GM13976 (cell line): ENCODE measurements around the gene PDE4D.

ENCODE experiments used
- DNase-seq: peaks from one replicate; pipeline ENCODE4 v3.0.0; 2012; ENCODE audit warnings: low spot score
- CTCF ChIP-seq: IDR thresholded peaks from 2 replicates; pipeline ENCODE4 v1.5.1; 2012; ENCODE audit warnings: borderline replicate concordance, mild to moderate bottlenecking; ENCODE audit not compliant: insufficient read depth; ENCODE audit errors: extremely low read depth, missing control alignments, control extremely low read depth
- in situ Hi-C: fragments of 300-500 bp; cut with MboI; formaldehyde crosslinking; loops from one replicate; pipeline ENCODE4 v1.12.0; 2022; ENCODE audit warnings: low sequenced_read_pairs, mixed read lengths, inconsistent platforms; ENCODE audit not compliant: unreplicated experiment

Gene PDE4D

DNA sequence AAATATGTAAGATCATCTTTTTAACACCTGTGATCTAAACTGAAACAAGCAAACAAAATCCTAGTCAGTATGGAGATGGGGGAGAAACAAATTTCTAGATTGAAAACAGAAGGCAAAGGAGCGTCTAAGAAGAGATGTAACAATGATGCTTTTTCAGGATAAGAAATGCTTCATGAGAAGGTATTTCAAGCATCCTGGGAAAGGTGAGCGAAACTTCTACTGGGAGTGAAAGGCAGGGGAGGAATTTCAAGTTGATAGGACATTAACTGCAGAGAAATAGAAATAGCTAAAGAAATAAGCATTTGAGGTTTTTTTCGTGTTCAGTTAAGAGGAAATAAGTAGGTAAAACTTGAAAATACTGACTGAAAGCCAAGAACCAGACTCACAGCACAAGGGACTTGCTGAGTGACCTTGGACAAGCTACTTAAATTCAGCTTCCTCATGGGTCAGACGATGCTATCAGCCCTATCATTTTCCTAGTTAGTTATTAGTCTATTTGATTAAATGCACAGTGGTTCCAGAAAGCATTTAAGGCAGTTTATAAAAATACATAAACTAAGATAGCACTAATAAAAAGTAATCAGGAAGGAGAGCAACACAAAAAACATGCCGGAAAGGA, 406.3 kb downstream of the PDE4D start:
- TF ChIP-seq CTCF, result no peak
- in situ Hi-C loops, result no loop called here
- DNase-seq, result no peak

DNA sequence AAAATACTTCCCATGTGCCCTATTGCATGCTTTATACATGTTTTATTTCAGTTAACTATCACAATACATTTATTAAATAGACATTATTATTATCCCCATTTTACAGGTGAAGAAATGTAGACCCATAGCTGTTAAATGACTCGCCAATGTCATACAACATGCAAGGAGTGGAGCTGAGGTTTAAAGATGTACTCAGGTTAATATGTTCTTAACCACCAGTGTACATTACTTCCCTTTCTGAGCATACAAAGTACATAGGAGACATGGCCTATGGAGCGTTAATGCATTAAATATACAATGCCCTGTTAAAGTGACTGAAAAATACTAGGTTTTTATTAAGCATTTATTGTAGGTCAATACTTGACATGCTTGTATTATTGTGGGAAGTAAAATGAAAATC, 407.0 kb downstream of the PDE4D start:
- in situ Hi-C loops, result no loop called here
- no peak for DNase-seq
- TF ChIP-seq CTCF, result no peak

- in situ Hi-C loops, result no loop called here
- no peak for TF ChIP-seq CTCF
- no peak for DNase-seq
Measured at GRCh38 chr5:59485629-59486439, 407.7 kb downstream of the PDE4D start.

- in situ Hi-C loops, result no loop called here
- no peak for DNase-seq
- TF ChIP-seq CTCF, result no peak
Measured at GRCh38 chr5:59485107-59485506, 408.4 kb downstream of the PDE4D start.

GRCh38 chr5:59484618-59485017, 408.9 kb downstream of the PDE4D start:
- no peak for DNase-seq
- in situ Hi-C loops, result no loop called here
- TF ChIP-seq CTCF, result no peak

- in situ Hi-C loops, result no loop called here
- no peak for DNase-seq
Measured at GRCh38 chr5:59483971-59484472, 409.5 kb downstream of the PDE4D start.

More at GRCh38 chr5:59483971-59484472, 409.5 kb downstream of the PDE4D start:
- no peak for TF ChIP-seq CTCF
